T-helper 17 cell (primary cell): Measurements from ENCODE around the gene TBRG1. TPM values are rescaled to one million over a fixed set of nuclear protein-coding genes. Genes with fewer than 3 reads are reported as not detected.

ENCODE experiments used
- ATAC-seq: fragments of 150-1000 bp; cut with Tn5 transposase; 2 replicates; pipeline ENCODE4 v1.10.0; 2021; ENCODE audit warnings: mild to moderate bottlenecking, moderate library complexity
- DNase-seq, 3 donors: peaks; one replicate each; pipeline versions ENCODE4 v3.0.0 to v3.0.0-alpha.2; 2020 to 2021
- H3K9me3 ChIP-seq: one replicate; pipeline ENCODE4 v1.7.0; 2013; ENCODE audit warnings: low read length, mild to moderate bottlenecking; ENCODE audit not compliant: control insufficient read depth, poor library complexity, severe bottlenecking
- H3K27ac Mint-ChIP-seq: one replicate; pipeline ENCODE4 v1.8.0; 2022; ENCODE audit warnings: mild to moderate bottlenecking, moderate library complexity, mixed read lengths
- H3K27me3 Mint-ChIP-seq: one replicate; pipeline ENCODE4 v1.8.0; 2022; ENCODE audit warnings: mixed read lengths
- H3K36me3 Mint-ChIP-seq: one replicate; pipeline ENCODE4 v1.8.0; 2022; ENCODE audit warnings: low read depth, mixed read lengths
- H3K4me1 Mint-ChIP-seq: one replicate; pipeline ENCODE4 v1.8.0; 2022; ENCODE audit warnings: mild to moderate bottlenecking, mixed read lengths
- H3K4me3 Mint-ChIP-seq: one replicate; pipeline ENCODE4 v1.8.0; 2022; ENCODE audit warnings: mild to moderate bottlenecking, moderate library complexity, mixed read lengths
- total RNA-seq, 4 donors: library from RNA in 2 of 4; stranded (reverse) in 2 of 4; gene quantifications; one replicate each; pipeline ENCODE4 v1.2.3 and lab custom pipeline; 2022 to 2026

The TBRG1 gene
- total RNA-seq (10 to 100 TPM; 55.5 to 61.4 TPM), total RNA-seq (lab: John Stamatoyannopoulos, UW) (108 to 160 reads per million in 2 donors)

GRCh38 chr11:124622531-124623451 is at the start of gene TBRG1:
TSS of gene TBRG1 (plus strand) at chr11:124622864. CDS start at chr11:124623084, 220 bp downstream.
- peak; percentile 96 for ATAC-seq

GRCh38 chr11:124577716-124578427 is 44.8 kb upstream of the TBRG1 start:
- peaks cover under 1% of the 10 kb centered on the region for H3K36me3 Mint-ChIP-seq
- H3K27me3 Mint-ChIP-seq, result peaks cover 50% of the 10 kb centered on the region
- H3K4me1 Mint-ChIP-seq, result no peaks in the 10 kb centered on the region
- DNase-seq (no peak), ATAC-seq (no peak)
- no peak overlapping the region for H3K27ac Mint-ChIP-seq
- peaks cover 2% of the 10 kb centered on the region for H3K9me3 ChIP-seq
- no peak overlapping the region for H3K4me3 Mint-ChIP-seq

More at GRCh38 chr11:124622531-124623451, at the start of gene TBRG1:
- Mint-ChIP-seq H3K4me3 (peak within 1 kb of the TSS; percentile 96), H3K4me1 (peaks cover 27% of the 10 kb centered on the region), H3K36me3 (peaks cover 4% of the 10 kb centered on the region), H3K27me3 (peaks cover 20% of the 10 kb centered on the region), H3K27ac (peak within 1 kb of the TSS; percentile 99)
- peak; percentile 67 to 77 (median 73) for DNase-seq
- H3K9me3 ChIP-seq, result no peaks in the 10 kb centered on the region

- ATAC-seq (no peak), DNase-seq (no peak)
- peaks cover 2% of the 10 kb centered on the region for H3K9me3 ChIP-seq
- Mint-ChIP-seq H3K27ac (peak overlapping the region; percentile 43), H3K4me1 (no peaks in the 10 kb centered on the region), H3K27me3 (peaks cover 52% of the 10 kb centered on the region), H3K36me3 (no peaks in the 10 kb centered on the region), H3K4me3 (no peak overlapping the region)
These were observed 43.9 kb upstream of the TBRG1 start for GRCh38 chr11:124578761-124579160.

- peaks cover 2% of the 10 kb centered on the region for H3K9me3 ChIP-seq
- Mint-ChIP-seq H3K27ac (no peak overlapping the region), H3K4me3 (no peak overlapping the region), H3K4me1 (peaks cover 2% of the 10 kb centered on the region), H3K36me3 (no peaks in the 10 kb centered on the region), H3K27me3 (peaks cover 45% of the 10 kb centered on the region)
- no peak for ATAC-seq
- DNase-seq, result no peak
These were observed 40.8 kb upstream of the TBRG1 start for GRCh38 chr11:124581817-124582216.

GRCh38 chr11:124582565-124582964 is 40.1 kb upstream of the TBRG1 start:
- no peaks in the 10 kb centered on the region for H3K9me3 ChIP-seq
- ATAC-seq (no peak), DNase-seq (no peak)
- Mint-ChIP-seq H3K27ac (no peak overlapping the region), H3K36me3 (no peaks in the 10 kb centered on the region), H3K4me1 (peaks cover 2% of the 10 kb centered on the region), H3K4me3 (no peak overlapping the region), H3K27me3 (peaks cover 47% of the 10 kb centered on the region)

- no peak overlapping the region for H3K4me3 Mint-ChIP-seq
These were observed 38.9 kb upstream of the TBRG1 start for GRCh38 chr11:124583781-124584180.

GRCh38 chr11:124584681-124585372 is 37.8 kb upstream of the TBRG1 start:
- no peak for ATAC-seq

More at GRCh38 chr11:124583781-124584180, 38.9 kb upstream of the TBRG1 start:
- Mint-ChIP-seq H3K27ac (no peak overlapping the region), H3K36me3 (no peaks in the 10 kb centered on the region), H3K4me1 (peaks cover 2% of the 10 kb centered on the region), H3K27me3 (peaks cover 47% of the 10 kb centered on the region)
- H3K9me3 ChIP-seq, result no peaks in the 10 kb centered on the region
- DNase-seq, result no peak
- ATAC-seq, result no peak

GRCh38 chr11:124586238-124586860 is 36.3 kb upstream of the TBRG1 start:
- ATAC-seq, result peak; percentile 50
- Mint-ChIP-seq H3K4me1 (peaks cover 2% of the 10 kb centered on the region), H3K4me3 (no peak overlapping the region), H3K27me3 (peaks cover 52% of the 10 kb centered on the region), H3K27ac (no peak overlapping the region), H3K36me3 (no peaks in the 10 kb centered on the region)
- peak in 1 of 3 donors; percentile 21 for DNase-seq
- no peaks in the 10 kb centered on the region for H3K9me3 ChIP-seq

More at GRCh38 chr11:124584681-124585372, 37.8 kb upstream of the TBRG1 start:
- DNase-seq, result no peak
- H3K4me1 Mint-ChIP-seq, result peaks cover 2% of the 10 kb centered on the region
- H3K9me3 ChIP-seq, result no peaks in the 10 kb centered on the region
- H3K27me3 Mint-ChIP-seq, result peaks cover 48% of the 10 kb centered on the region
- H3K36me3 Mint-ChIP-seq, result no peaks in the 10 kb centered on the region
- H3K27ac Mint-ChIP-seq, result no peak overlapping the region
- no peak overlapping the region for H3K4me3 Mint-ChIP-seq

GRCh38 chr11:124591430-124591829 is 31.2 kb upstream of the TBRG1 start:
- no peak overlapping the region for H3K4me3 Mint-ChIP-seq
- peaks cover under 1% of the 10 kb centered on the region for H3K4me1 Mint-ChIP-seq
- H3K27ac Mint-ChIP-seq, result no peak overlapping the region
- no peak for DNase-seq
- ATAC-seq, result no peak
- H3K9me3 ChIP-seq, result no peaks in the 10 kb centered on the region
- peaks cover 42% of the 10 kb centered on the region for H3K27me3 Mint-ChIP-seq
- no peaks in the 10 kb centered on the region for H3K36me3 Mint-ChIP-seq

- H3K27me3 Mint-ChIP-seq, result peaks cover 42% of the 10 kb centered on the region
- no peaks in the 10 kb centered on the region for H3K9me3 ChIP-seq
- DNase-seq (no peak), ATAC-seq (no peak)
- no peaks in the 10 kb centered on the region for H3K4me1 Mint-ChIP-seq
- H3K36me3 Mint-ChIP-seq, result no peaks in the 10 kb centered on the region
- H3K4me3 Mint-ChIP-seq, result no peak overlapping the region
- no peak overlapping the region for H3K27ac Mint-ChIP-seq
These were observed 30.0 kb upstream of the TBRG1 start for GRCh38 chr11:124592627-124593026.

GRCh38 chr11:124595302-124595701 is 27.4 kb upstream of the TBRG1 start:
- Mint-ChIP-seq H3K4me3 (no peak overlapping the region), H3K36me3 (no peaks in the 10 kb centered on the region), H3K27ac (no peak overlapping the region), H3K27me3 (peaks cover 40% of the 10 kb centered on the region), H3K4me1 (no peaks in the 10 kb centered on the region)
- DNase-seq (no peak), ATAC-seq (no peak)
- H3K9me3 ChIP-seq, result no peaks in the 10 kb centered on the region

GRCh38 chr11:124597626-124598025 is 25.0 kb upstream of the TBRG1 start:
- H3K27ac Mint-ChIP-seq, result no peak overlapping the region
- no peak overlapping the region for H3K4me3 Mint-ChIP-seq
- H3K4me1 Mint-ChIP-seq, result no peaks in the 10 kb centered on the region
- no peak for ATAC-seq
- no peaks in the 10 kb centered on the region for H3K36me3 Mint-ChIP-seq
- no peak for DNase-seq
- peaks cover 59% of the 10 kb centered on the region for H3K27me3 Mint-ChIP-seq
- no peaks in the 10 kb centered on the region for H3K9me3 ChIP-seq
